Renal cortex interstitium (tissue), 11 donors: Measurements from ENCODE around the gene ZNF771. TPM values are rescaled to one million over a fixed set of nuclear protein-coding genes. Genes with fewer than 3 reads are reported as not detected.

Experiments
- DNase-seq, 11 donors: peaks; one replicate each; pipeline ENCODE4 v3.0.0-alpha.2; 2013; ENCODE audit warnings: low read depth in 9 of 11, low spot score in 4 of 11; ENCODE audit errors: extremely low read depth in 1 of 11
- polyA plus RNA-seq, 3 donors: library from polyadenylated mRNA; unstranded; fragments of 120-200 nt; gene quantifications; one replicate each; pipeline ENCODE4 v1.2.1, GENCODE V29; 2013; ENCODE audit not compliant: insufficient read length in 3 of 3

The ZNF771 gene
- polyA plus RNA-seq, 3 donors = 4.7 to 9.2 (median 7.2) TPM

DNA sequence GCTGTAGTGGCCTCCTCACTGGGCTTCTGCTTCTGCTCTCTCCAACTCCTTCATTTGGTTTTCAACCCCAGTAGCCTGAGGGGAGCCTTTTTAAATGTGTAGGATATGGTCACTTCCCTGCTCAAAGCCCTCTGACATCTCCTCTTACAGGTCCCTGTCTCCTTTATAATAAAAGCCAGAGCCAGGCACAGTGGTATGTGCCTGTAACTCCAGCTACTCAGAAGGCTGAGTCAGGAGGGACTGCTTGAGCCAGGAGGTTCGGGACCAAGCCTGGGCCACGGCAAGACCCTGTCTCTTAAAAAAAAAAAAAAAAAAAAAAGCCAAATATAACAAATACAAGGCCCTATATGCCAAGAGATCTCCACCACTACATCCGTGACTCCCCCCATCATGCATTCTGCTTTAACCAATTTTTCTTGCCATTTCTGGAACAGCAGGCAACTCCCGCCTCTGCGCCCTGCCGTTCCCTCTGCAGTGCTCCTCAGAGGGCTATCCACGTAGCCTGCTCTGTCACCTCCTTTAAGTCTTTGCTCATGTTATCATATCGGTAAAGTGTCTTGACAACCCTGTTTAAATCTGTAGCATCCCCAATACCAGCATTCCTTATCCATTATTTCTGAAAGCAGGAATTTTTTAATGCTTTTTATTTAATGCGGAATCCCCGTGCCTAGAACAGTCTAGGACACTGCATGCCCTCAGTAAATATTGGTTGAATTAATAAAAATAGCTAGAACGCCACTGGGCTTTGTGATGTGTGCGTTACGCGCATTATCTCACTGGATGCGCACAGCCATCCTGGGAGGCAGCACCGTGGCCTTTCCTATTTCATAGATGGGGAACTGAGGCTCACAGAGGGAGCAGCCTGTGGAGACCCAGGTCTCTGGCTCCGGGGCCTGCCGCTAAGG, 9.5 kb downstream of the ZNF771 start:
- DNase-seq = no peak

GRCh38 chr16:30417529-30418349, 10.3 kb downstream of the ZNF771 start:
- peak in 8 of 11 donors; percentile 82 to 89 (median 88) for DNase-seq

- DNase-seq = no peak
Measured at GRCh38 chr16:30418350-30419181, 11.2 kb downstream of the ZNF771 start.

- no peak for DNase-seq
Measured at GRCh38 chr16:30421010-30421409, 13.6 kb downstream of the ZNF771 start.

GRCh38 chr16:30428055-30428454, 20.6 kb downstream of the ZNF771 start:
- no peak for DNase-seq

DNA sequence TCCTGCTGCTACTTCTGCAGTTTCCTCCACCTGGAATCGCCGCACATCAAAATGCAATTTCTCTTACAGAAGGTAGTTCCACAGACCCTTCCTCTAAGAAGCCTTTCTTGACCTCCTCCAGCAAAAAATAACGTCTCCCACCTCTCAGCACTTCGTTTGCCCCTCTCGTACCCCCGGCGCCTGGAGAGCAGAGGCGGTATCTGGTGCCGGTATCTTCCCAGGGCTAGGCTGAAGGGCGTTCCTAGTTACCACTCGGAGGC, 21.9 kb downstream of the ZNF771 start:
- no peak for DNase-seq

DNA sequence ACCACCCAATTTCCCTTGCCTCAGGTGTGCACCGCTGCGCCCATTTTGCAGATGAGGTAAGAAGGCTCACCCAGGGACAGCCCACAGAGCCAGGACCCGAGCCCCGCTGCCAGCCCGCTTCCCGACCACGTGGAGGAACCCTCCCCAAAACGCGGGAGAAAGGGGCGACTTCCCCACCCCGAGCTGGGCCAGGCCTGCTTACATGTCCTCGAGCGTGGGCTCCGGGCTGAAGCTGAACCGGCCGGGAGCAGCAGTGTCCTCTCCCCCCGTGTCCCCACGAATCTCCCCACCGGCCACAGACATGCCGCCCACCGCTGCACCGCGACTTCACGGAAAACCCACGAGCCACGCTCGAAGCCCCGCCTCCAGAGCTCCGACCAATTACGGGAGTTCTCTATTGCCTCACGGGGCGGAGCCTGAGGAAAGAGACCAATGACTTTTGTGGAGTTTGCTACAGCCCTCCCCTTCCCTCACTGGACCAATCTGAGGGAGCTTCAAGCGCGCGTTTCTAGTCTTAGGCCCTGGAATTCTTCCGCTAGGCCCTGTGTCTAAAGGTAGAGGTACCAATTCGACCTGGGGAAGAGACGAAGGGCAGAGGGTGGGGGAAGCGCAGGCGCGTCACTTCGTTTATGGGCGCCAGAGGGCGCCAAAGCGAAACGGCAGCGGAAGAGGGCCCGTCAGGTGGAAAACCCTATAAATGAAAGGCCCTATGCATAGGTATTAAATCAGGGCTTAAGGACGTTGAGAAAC, 22.4 kb downstream of the ZNF771 start, which contains the start of gene DCTPP1:
TSS of gene DCTPP1 (minus strand) at position 353 of the 750 bp plus-strand sequence. CDS start at position 303, 50 bp downstream.
- peak; percentile 91 to 99 (median 96) for DNase-seq

DNA sequence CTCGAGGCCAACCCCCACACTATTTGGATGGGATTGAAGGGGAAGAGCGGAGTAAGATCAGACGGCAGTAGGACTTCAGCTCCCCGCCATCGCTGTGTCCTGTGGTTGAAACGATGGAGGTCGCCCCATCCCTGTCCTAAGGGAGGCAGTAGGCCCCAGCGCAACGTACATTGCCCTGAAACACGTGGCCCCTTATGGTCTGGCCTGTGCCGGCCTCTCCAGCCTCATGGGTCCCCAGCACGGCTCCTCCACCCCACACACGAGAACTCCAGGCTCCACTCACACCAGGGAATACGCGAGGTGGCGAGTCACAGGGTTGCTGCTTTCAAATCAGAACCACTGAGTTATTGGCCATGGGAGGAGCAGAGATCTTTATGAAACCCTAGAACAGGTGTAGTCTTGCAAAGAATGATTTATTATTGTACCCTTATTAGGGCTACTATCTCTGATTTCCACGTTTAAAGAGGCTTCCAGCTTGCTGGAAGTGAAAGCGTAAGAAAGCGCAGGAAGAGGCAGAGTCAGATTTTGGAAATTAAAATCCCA, 23.1 kb downstream of the ZNF771 start:
- DNase-seq = no peak

- no peak for DNase-seq
Measured at GRCh38 chr16:30434852-30435251, 27.4 kb downstream of the ZNF771 start.

- no peak for DNase-seq
Measured at GRCh38 chr16:30437511-30438046, 30.2 kb downstream of the ZNF771 start.

DNA sequence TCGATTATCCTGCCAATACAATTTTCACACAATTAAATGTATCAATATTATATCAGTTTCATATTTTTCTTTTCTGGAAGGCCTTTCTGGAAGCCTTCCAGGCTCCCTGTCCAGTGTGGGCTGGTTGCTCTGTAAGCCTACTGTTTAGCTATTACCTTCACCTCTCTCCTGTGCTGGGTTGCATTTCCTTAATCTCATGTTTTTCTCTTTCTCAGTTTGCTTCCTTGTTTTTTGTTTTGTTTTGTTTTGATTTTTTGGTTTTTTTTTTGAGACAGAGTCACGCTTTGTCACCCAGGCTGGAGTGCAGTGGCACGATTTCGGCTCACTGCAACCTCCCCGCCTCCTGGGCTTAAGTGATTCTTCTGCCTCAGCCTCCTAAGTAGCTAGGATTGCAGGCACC, 31.4 kb downstream of the ZNF771 start:
- DNase-seq = no peak

DNA sequence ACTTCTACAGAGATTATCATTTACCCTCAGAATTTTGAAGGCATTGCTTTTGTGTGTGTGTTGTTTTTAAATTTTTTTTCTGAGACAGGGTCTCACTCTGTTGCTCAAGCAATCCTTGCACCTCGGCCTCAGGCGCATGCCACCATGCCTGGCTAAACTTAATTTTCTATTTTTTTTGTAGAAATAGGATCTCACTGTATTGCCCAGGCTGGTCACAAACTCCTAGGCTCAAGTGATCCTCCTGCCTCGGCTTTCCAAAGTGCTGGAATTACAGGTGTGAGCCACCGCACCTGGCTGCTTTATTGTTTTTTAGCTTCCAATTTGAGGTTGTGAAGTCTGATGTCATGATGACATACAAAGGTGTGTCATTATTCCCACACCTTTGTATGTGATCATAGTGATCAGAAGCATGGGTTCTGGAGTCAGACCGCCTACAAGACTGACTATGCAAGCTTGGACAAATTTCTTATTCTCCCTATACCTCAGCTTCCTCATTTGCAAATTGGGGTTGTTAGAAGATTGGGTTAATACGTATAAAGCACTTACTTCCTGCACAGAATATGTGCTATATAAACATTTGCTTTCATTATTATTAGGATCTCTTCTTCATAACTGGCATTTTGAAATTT, 32.4 kb downstream of the ZNF771 start:
- DNase-seq = no peak

DNA sequence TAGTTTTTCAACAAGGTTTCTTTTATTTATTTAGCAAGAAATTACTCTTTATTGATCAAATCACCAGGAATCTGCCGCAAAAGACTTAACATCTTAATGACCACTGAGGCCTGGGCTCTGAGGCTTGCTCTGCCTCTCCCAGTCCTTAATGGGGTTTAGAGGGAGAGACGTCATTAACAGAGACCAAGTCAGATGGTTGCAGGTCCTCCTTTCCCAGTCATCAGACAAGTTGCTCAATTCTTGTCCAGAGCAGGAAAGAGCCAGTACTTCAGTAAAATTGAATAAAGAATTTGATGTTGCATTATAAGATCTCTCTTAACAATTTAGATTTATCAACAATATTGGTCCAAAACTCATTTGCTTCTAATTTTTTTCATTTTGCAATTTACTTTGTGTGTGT, 36.2 kb downstream of the ZNF771 start:
- no peak for DNase-seq

- no peak for DNase-seq
Measured at GRCh38 chr16:30444231-30445148, 37.1 kb downstream of the ZNF771 start.

DNA sequence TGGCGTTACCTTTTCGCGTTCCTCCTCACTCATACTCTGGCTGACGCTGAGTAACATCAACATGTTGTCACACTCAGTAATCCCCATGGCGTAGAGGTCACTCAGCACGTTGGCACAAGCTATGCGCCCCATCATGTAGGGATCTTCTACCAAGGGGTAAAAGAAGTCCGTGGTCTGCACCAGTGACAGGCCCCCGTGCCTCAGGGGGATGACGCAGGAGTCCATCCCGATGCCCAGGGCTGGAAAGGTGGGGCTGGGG, 37.7 kb downstream of the ZNF771 start:
- no peak for DNase-seq

GRCh38 chr16:30445408-30446202, 38.2 kb downstream of the ZNF771 start, which contains the start of gene SEPHS2:
Gene SEPHS2, minus strand, starts transcription at chr16:30445874. Its CDS starts 147 bp downstream, at chr16:30445727.
- DNase-seq = peak; percentile 92 to 98 (median 96)
